HUDEP-2 (cell line): ENCODE results near the gene ANO2.
"Not testable (repeated sequence)": the region's sequence is repeated elsewhere in the genome, so short reads cannot be mapped to it uniquely, and the experiment has no call there.

Experiments used
- DNase-seq, 76 experiments: peaks; one replicate each; lab custom pipeline; 2025; ENCODE audit not compliant: unreplicated experiment in 76 of 76; lab: John Stamatoyannopoulos, UW

ANO2 gene

GRCh38 chr12:5846950-5847349 lies 98.1 kb downstream of the ANO2 start:
- DNase-seq, result no peak

GRCh38 chr12:5840944-5841343 lies 104.1 kb downstream of the ANO2 start:
- no peak for DNase-seq

GRCh38 chr12:5830111-5830510 lies 114.9 kb downstream of the ANO2 start:
- DNase-seq, result no peak

- DNase-seq, result no peak
Observed at GRCh38 chr12:5827591-5827990, 117.5 kb downstream of the ANO2 start.

- DNase-seq, result not testable (repeated sequence)
Observed at GRCh38 chr12:5825761-5826160, 119.3 kb downstream of the ANO2 start.

GRCh38 chr12:5818877-5819276 lies 126.2 kb downstream of the ANO2 start:
- not testable (repeated sequence) for DNase-seq

GRCh38 chr12:5817246-5817645 lies 127.8 kb downstream of the ANO2 start:
- no peak for DNase-seq

- no peak for DNase-seq
Observed at GRCh38 chr12:5809586-5809985, 135.5 kb downstream of the ANO2 start.

GRCh38 chr12:5808981-5809380 lies 136.1 kb downstream of the ANO2 start:
- DNase-seq, result no peak

- no peak for DNase-seq
Observed at GRCh38 chr12:5807514-5808219, 137.4 kb downstream of the ANO2 start.

GRCh38 chr12:5807090-5807414 lies 138.0 kb downstream of the ANO2 start:
- no peak for DNase-seq

GRCh38 chr12:5806371-5807089 lies 138.5 kb downstream of the ANO2 start:
- no peak for DNase-seq

GRCh38 chr12:5803532-5803931 lies 141.5 kb downstream of the ANO2 start:
- no peak for DNase-seq

GRCh38 chr12:5798242-5799015 lies 146.6 kb downstream of the ANO2 start:
- DNase-seq, result no peak

GRCh38 chr12:5797661-5798060 lies 147.4 kb downstream of the ANO2 start:
- DNase-seq, result no peak

GRCh38 chr12:5796959-5797225 lies 148.2 kb downstream of the ANO2 start:
- DNase-seq, result no peak

GRCh38 chr12:5796171-5796958 lies 148.7 kb downstream of the ANO2 start:
- peak in 17 of 76 experiments; percentile 0 to 49 (median 4) for DNase-seq

- DNase-seq, result no peak
Observed at GRCh38 chr12:5794156-5794555, 150.9 kb downstream of the ANO2 start.

- no peak for DNase-seq
Observed at GRCh38 chr12:5792343-5792742, 152.7 kb downstream of the ANO2 start.

- DNase-seq, result no peak
Observed at GRCh38 chr12:5789469-5789968, 155.5 kb downstream of the ANO2 start.

GRCh38 chr12:5787828-5788227 lies 157.2 kb downstream of the ANO2 start:
- DNase-seq, result no peak
